Liver (tissue), 9 donors: ENCODE data around the gene LYPD8. TPM values are rescaled to one million over a fixed set of nuclear protein-coding genes. Genes with fewer than 3 reads are reported as not detected.

Experiments
- DNase-seq: peaks from one replicate; pipeline ENCODE4 v3.0.0-alpha.2; 2017; ENCODE audit warnings: low spot score
- H3K27ac ChIP-seq, 2 donors: one replicate each; pipeline ENCODE4 v1.7.0; 2013; ENCODE audit warnings: inconsistent platforms in 2 of 2, low read length in 2 of 2, control low read depth in 1 of 2, low read depth in 1 of 2, mild to moderate bottlenecking in 1 of 2
- H3K27me3 ChIP-seq, 4 donors: one replicate each; pipeline versions ENCODE4 v1.6.1 to v1.7.0; 2013; ENCODE audit warnings: low read length in 3 of 4, inconsistent platforms in 1 of 4, mild to moderate bottlenecking in 1 of 4, moderate library complexity in 1 of 4; ENCODE audit not compliant: control insufficient read depth in 4 of 4, insufficient read depth in 4 of 4
- H3K36me3 ChIP-seq, 4 donors: one replicate each; pipeline versions ENCODE4 v1.6.1 to v1.7.0; 2013; ENCODE audit warnings: low read length in 3 of 4, mild to moderate bottlenecking in 3 of 4, low read depth in 1 of 4, moderate library complexity in 1 of 4; ENCODE audit not compliant: control insufficient read depth in 4 of 4, insufficient read depth in 3 of 4
- H3K4me1 ChIP-seq, 4 donors: one replicate each; pipeline versions ENCODE4 v1.6.1 to v1.7.0; 2013; ENCODE audit warnings: low read length in 3 of 4, mild to moderate bottlenecking in 3 of 4, moderate library complexity in 1 of 4; ENCODE audit not compliant: control insufficient read depth in 4 of 4, insufficient read depth in 4 of 4
- H3K4me3 ChIP-seq, 3 donors: one replicate each; pipeline versions ENCODE4 v1.6.1 to v1.7.0; 2013; ENCODE audit warnings: low read length in 3 of 3, control low read depth in 1 of 3, low read depth in 1 of 3, mild to moderate bottlenecking in 1 of 3
- H3K9ac ChIP-seq, 2 donors: one replicate each; pipeline ENCODE4 v1.7.0; 2013; ENCODE audit warnings: low read length in 2 of 2, mild to moderate bottlenecking in 2 of 2, moderate library complexity in 2 of 2, control low read depth in 1 of 2, low read depth in 1 of 2
- H3K9me3 ChIP-seq, 4 donors: one replicate each; pipeline versions ENCODE4 v1.6.1 to v1.7.0; 2013; ENCODE audit warnings: low read length in 3 of 4; ENCODE audit not compliant: control insufficient read depth in 4 of 4
- ATF3 ChIP-seq: IDR thresholded peaks from 2 replicates; pipeline ENCODE4 v1.6.1; 2016; ENCODE audit warnings: antibody characterized with exemption
- CTCF ChIP-seq: fragments of 150-350 bp; IDR thresholded peaks from 2 replicates; pipeline ENCODE4 v1.5.1; 2017; ENCODE audit warnings: improper control_type of control experiment, low read depth, low read length; ENCODE audit not compliant: missing input control
- EGR1 ChIP-seq, 2 donors: IDR thresholded peaks; 2 replicates each; pipeline ENCODE4 v1.6.1; 2016 to 2018; ENCODE audit warnings: antibody characterized with exemption in 2 of 2, low read depth in 2 of 2
- FOXA1 ChIP-seq: IDR thresholded peaks from 2 replicates; pipeline ENCODE4 v1.6.1; 2016; ENCODE audit warnings: antibody characterized with exemption
- FOXA2 ChIP-seq: IDR thresholded peaks from 2 replicates; pipeline ENCODE4 v1.6.1; 2016; ENCODE audit warnings: antibody characterized with exemption
- GABPA ChIP-seq, 2 donors: IDR thresholded peaks in 1 of 2; conservative IDR thresholded peaks in 1 of 2; 2 replicates each; pipeline ENCODE4 v1.6.1; 2016; ENCODE audit warnings: antibody characterized with exemption in 2 of 2, mild to moderate bottlenecking in 1 of 2, moderate library complexity in 1 of 2
- HNF4A ChIP-seq, 2 donors: conservative IDR thresholded peaks; 2 replicates each; pipeline ENCODE4 v1.6.1; 2016; ENCODE audit warnings: antibody characterized with exemption in 2 of 2, mild to moderate bottlenecking in 2 of 2
- HNF4G ChIP-seq: IDR thresholded peaks from 2 replicates; pipeline ENCODE4 v1.6.1; 2016; ENCODE audit warnings: antibody characterized with exemption
- JUND ChIP-seq, 2 donors: IDR thresholded peaks; 2 replicates each; pipeline ENCODE4 v1.6.1; 2016; ENCODE audit warnings: antibody characterized with exemption in 2 of 2
- NR2F2 ChIP-seq: IDR thresholded peaks from 2 replicates; pipeline ENCODE4 v1.6.1; 2016; ENCODE audit warnings: antibody characterized with exemption
- RAD21 ChIP-seq, 2 donors: IDR thresholded peaks; 2 replicates each; pipeline ENCODE4 v1.6.1; 2016; ENCODE audit warnings: antibody characterized with exemption in 2 of 2, mild to moderate bottlenecking in 2 of 2
- REST ChIP-seq: IDR thresholded peaks from 2 replicates; pipeline ENCODE4 v1.6.1; 2016; ENCODE audit warnings: antibody characterized with exemption, mild to moderate bottlenecking
- RXRA ChIP-seq, 2 donors: IDR thresholded peaks; 2 replicates each; pipeline ENCODE4 v1.6.1; 2017 to 2018; ENCODE audit warnings: antibody characterized with exemption in 2 of 2, mild to moderate bottlenecking in 1 of 2
- SP1 ChIP-seq: IDR thresholded peaks from 2 replicates; pipeline ENCODE4 v1.6.1; 2018; ENCODE audit warnings: antibody characterized with exemption, mild to moderate bottlenecking
- TAF1 ChIP-seq: conservative IDR thresholded peaks from 2 replicates; pipeline ENCODE4 v1.6.1; 2016; ENCODE audit warnings: antibody characterized with exemption, mild to moderate bottlenecking
- YY1 ChIP-seq: IDR thresholded peaks from 2 replicates; pipeline ENCODE4 v1.6.1; 2016; ENCODE audit warnings: antibody characterized with exemption, mild to moderate bottlenecking
- ZBTB33 ChIP-seq: IDR thresholded peaks from 2 replicates; pipeline ENCODE4 v1.6.1; 2016; ENCODE audit warnings: antibody characterized with exemption
- WGBS: extraction: QIAGEN DNeasy Blood & Tissue Kit; methylation state at CpG from one replicate; pipeline ENCODE4 v1.1.7; 2013; 5-methylcytosine and 5-hydroxymethylcytosine counted together
- polyA plus RNA-seq, 2 donors: library from polyadenylated mRNA; stranded (reverse) in 1 of 2; unstranded in 1 of 2; fragments of 200-250 nt in 1 of 2; fragments of >200 nt in 1 of 2; fragmentation: Nextera tagmentation in 1 of 2; extraction: Ambion mirVana in 1 of 2; gene quantifications; one replicate each; pipeline versions ENCODE4 v1.2.1 to v1.2.3, GENCODE V29; 2013 to 2015
- total RNA-seq, 2 donors: library from RNA; depleted of rRNA; stranded (reverse); fragments of >200 nt; gene quantifications; one replicate each; pipeline ENCODE4 v1.2.3, GENCODE V29; 2014
- donor health status: healthy.
- donor health status: healthy.
- donor health status: healthy.
- donor health status: healthy.
- donor health status: healthy.

LYPD8 gene
- total and polyA plus RNA-seq, 4 donors, result not detected

- no peaks in the 10 kb centered on the region for H3K27me3 ChIP-seq
- no peak for TF ChIP-seq TAF1
- 90% methylated on average over 5 of the region's 5 CpGs for WGBS
Observed at GRCh38 chr1:248756636-248757035, 1.1 kb upstream of the LYPD8 start.

GRCh38 chr1:248756151-248756550 lies 592 bp upstream of the LYPD8 start:
- no peak overlapping the region for H3K9ac ChIP-seq
- no peaks in the 10 kb centered on the region for H3K27me3 ChIP-seq
- H3K27ac ChIP-seq, result no peak overlapping the region
- no peaks in the 10 kb centered on the region for H3K9me3 ChIP-seq
- 97% methylated on average over 4 of the region's 4 CpGs for WGBS
- DNase-seq, result no peak
- no peak overlapping the region for H3K4me3 ChIP-seq
- peaks cover 5 to 13% (median 9%) of the 10 kb centered on the region in 4 donors for H3K4me1 ChIP-seq
- H3K36me3 ChIP-seq, result no peaks in the 10 kb centered on the region
- no peak for TF ChIP-seq TAF1
- TF ChIP-seq EGR1 (IDR thresholded peaks at IDR 0.05; ENCODE audit: low read depth in 2 of 2), result no peak
- no peak for TF ChIP-seq RXRA (IDR thresholded peaks at IDR 0.05)

More at GRCh38 chr1:248756636-248757035, 1.1 kb upstream of the LYPD8 start:
- Histone ChIP-seq H3K4me3 (no peak overlapping the region), H3K4me1 (peaks cover 5 to 13% (median 9%) of the 10 kb centered on the region in 4 donors), H3K9me3 (no peaks in the 10 kb centered on the region), H3K9ac (no peak overlapping the region), H3K27ac (no peak overlapping the region), H3K36me3 (no peaks in the 10 kb centered on the region)
- DNase-seq, result no peak

- H3K36me3 ChIP-seq, result no peaks in the 10 kb centered on the region
- no peak overlapping the region for H3K27ac ChIP-seq
- DNase-seq, result no peak
- H3K27me3 ChIP-seq, result no peaks in the 10 kb centered on the region
- H3K9ac ChIP-seq, result no peak overlapping the region
- WGBS, result 97% methylated on average over 2 of the region's 2 CpGs
- peaks cover 5 to 13% (median 9%) of the 10 kb centered on the region in 4 donors for H3K4me1 ChIP-seq
- TF ChIP-seq ATF3 (no peak), RXRA (IDR thresholded peaks at IDR 0.05) (no peak), EGR1 (IDR thresholded peaks at IDR 0.05; ENCODE audit: low read depth in 2 of 2) (no peak), CTCF (no peak), NR2F2 (no peak), HNF4G (no peak), GABPA (IDR thresholded peaks at IDR 0.05 in 1 of 2, conservative IDR thresholded peaks at IDR 0.05 in 1 of 2) (no peak), REST (no peak), TAF1 (no peak), ZBTB33 (no peak), JUND (IDR thresholded peaks at IDR 0.05) (no peak), HNF4A (conservative IDR thresholded peaks at IDR 0.05) (no peak), FOXA1 (no peak), YY1 (no peak), FOXA2 (no peak), SP1 (no peak), RAD21 (IDR thresholded peaks at IDR 0.05) (no peak)
- no peak overlapping the region for H3K4me3 ChIP-seq
- no peaks in the 10 kb centered on the region for H3K9me3 ChIP-seq
Observed at GRCh38 chr1:248753708-248754280, 1.8 kb downstream of the LYPD8 start.
